ENCODE data around the gene ATP13A3. TPM values are rescaled to one million over a fixed set of nuclear protein-coding genes. Genes with fewer than 3 reads are reported as not detected.

The ATP13A3 gene
- total RNA-seq, 1 experiment from 2014 or later: 181 TPM

DNA sequence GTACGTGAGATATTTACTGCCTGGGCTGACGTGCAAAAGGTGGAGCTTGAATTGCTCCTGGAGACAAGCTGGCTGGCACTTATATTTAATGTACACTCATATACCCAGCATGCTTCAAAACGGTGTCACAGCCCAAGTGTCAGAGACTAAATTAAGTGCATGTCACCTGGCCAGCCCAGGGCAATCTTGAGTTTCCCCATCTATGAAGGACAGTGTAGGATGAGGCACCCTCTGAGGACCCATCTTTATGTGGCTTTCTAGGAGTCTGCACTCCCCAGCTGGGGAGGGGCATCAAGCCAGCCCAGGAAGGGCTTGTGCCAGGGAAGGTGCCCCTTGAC, 122.5 kb downstream of the ATP13A3 start:
- Histone ChIP-seq H3K9me3 (no peaks in the 10 kb centered on the region), H3K36me3 (ENCODE audit: control insufficient read depth, insufficient read depth, low read length) (no peaks in the 10 kb centered on the region), H3K4me3 (ENCODE audit: low read depth, low read length) (no peak overlapping the region), H3K27me3 (replicated peaks; ENCODE audit: control insufficient read depth, insufficient read depth, low read length) (no peaks in the 10 kb centered on the region), H3K4me1 (peaks cover under 1% of the 10 kb centered on the region; the same call in 1 of the 2 replicates)
- TF ChIP-seq, protein P1, sequence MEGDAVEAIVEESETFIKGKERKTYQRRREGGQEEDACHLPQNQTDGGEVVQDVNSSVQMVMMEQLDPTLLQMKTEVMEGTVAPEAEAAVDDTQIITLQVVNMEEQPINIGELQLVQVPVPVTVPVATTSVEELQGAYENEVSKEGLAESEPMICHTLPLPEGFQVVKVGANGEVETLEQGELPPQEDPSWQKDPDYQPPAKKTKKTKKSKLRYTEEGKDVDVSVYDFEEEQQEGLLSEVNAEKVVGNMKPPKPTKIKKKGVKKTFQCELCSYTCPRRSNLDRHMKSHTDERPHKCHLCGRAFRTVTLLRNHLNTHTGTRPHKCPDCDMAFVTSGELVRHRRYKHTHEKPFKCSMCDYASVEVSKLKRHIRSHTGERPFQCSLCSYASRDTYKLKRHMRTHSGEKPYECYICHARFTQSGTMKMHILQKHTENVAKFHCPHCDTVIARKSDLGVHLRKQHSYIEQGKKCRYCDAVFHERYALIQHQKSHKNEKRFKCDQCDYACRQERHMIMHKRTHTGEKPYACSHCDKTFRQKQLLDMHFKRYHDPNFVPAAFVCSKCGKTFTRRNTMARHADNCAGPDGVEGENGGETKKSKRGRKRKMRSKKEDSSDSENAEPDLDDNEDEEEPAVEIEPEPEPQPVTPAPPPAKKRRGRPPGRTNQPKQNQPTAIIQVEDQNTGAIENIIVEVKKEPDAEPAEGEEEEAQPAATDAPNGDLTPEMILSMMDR (IDR thresholded peaks at IDR 0.05; ENCODE audit: insufficient read depth in 1 of 2, low read depth in 1 of 2, low read length in 1 of 2, severe bottlenecking in 1 of 2, unreplicated experiment in 1 of 2): no peak
- H3K4me1 Mint-ChIP-seq (ENCODE audit: low read depth, unreplicated experiment): no peaks in the 10 kb centered on the region
- no peaks in the 10 kb centered on the region for H3K9me3 Mint-ChIP-seq (ENCODE audit: unreplicated experiment)
- no peak overlapping the region for H3K4me3 Mint-ChIP-seq (ENCODE audit: unreplicated experiment)
- H3K27me3 Mint-ChIP-seq (ENCODE audit: insufficient read depth, unreplicated experiment): no peaks in the 10 kb centered on the region
- ChIA-PET POLR2A (no interaction called here), CTCF (no interaction called here)
- H3K36me3 Mint-ChIP-seq (ENCODE audit: insufficient read depth, unreplicated experiment): no peaks in the 10 kb centered on the region
- BruUV-seq (replicated peaks): no TSS peak
- H3K27ac Mint-ChIP-seq (ENCODE audit: unreplicated experiment): no peak overlapping the region
- no peak for DNase-seq
- intact Hi-C loops (cut with micrococcal nuclease; ENCODE audit: unreplicated experiment): no loop called here

DNA sequence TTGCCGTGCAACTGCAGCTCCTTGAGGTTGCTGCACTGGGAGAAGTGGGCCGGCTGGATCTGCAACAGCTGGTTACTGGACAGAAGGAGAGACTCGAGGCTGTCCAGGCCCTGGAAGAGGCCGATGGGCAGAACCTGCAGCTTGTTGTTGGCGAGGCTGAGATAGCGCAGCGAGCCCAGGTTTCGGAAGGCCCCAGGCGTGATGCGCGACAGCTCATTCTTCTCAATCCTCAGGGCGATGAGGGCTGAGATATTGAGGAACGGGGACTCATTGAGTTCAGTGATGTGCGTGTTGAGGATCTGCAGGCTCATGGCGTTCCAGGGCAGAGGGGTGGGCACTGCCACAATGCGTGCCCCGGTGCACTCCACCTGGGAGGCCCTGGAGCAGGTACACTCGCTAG, 126.2 kb downstream of the ATP13A3 start:
- Histone ChIP-seq H3K4me1 (no peaks in the 10 kb centered on the region), H3K4me3 (ENCODE audit: low read depth, low read length) (no peak overlapping the region), H3K27me3 (replicated peaks; ENCODE audit: control insufficient read depth, insufficient read depth, low read length) (no peaks in the 10 kb centered on the region), H3K36me3 (ENCODE audit: control insufficient read depth, insufficient read depth, low read length) (no peaks in the 10 kb centered on the region), H3K9me3 (no peaks in the 10 kb centered on the region)
- Mint-ChIP-seq H3K27me3 (ENCODE audit: insufficient read depth, unreplicated experiment) (no peaks in the 10 kb centered on the region), H3K9me3 (ENCODE audit: unreplicated experiment) (no peaks in the 10 kb centered on the region), H3K4me1 (ENCODE audit: low read depth, unreplicated experiment) (no peaks in the 10 kb centered on the region), H3K36me3 (ENCODE audit: insufficient read depth, unreplicated experiment) (no peaks in the 10 kb centered on the region), H3K4me3 (ENCODE audit: unreplicated experiment) (no peak overlapping the region), H3K27ac (ENCODE audit: unreplicated experiment) (no peak overlapping the region)
- intact Hi-C loops (cut with micrococcal nuclease; ENCODE audit: unreplicated experiment): no loop called here
- ChIA-PET POLR2A (no interaction called here), CTCF (no interaction called here)
- no peak for DNase-seq
- TF ChIP-seq, protein P1 (IDR thresholded peaks at IDR 0.05; ENCODE audit: insufficient read depth in 1 of 2, low read depth in 1 of 2, low read length in 1 of 2, severe bottlenecking in 1 of 2, unreplicated experiment in 1 of 2): no peak
- BruUV-seq (replicated peaks): no TSS peak

DNA sequence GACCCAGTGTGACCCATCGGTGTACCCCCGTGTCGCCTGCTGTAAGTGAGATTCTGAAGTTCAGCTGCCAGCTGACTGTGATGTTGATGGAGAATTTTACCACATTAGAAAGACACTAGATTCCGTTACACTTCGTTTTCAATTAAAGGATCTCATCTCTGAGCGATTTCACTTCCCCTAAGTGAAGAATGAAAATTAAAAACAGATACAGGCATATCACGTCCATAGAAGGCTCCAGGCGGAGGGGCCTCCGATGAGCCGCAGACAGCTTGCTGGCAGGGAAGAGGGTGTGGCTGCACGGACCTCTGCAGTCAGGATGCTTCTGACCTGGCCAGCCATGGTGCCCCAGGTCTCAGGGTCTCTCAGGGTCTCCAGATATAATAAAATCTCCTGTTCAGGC, 129.1 kb downstream of the ATP13A3 start:
- H3K27ac Mint-ChIP-seq (ENCODE audit: unreplicated experiment): no peak overlapping the region
- no peaks in the 10 kb centered on the region for H3K4me1 ChIP-seq
- no peaks in the 10 kb centered on the region for H3K27me3 Mint-ChIP-seq (ENCODE audit: insufficient read depth, unreplicated experiment)
- H3K9me3 ChIP-seq: no peaks in the 10 kb centered on the region
- H3K4me1 Mint-ChIP-seq (ENCODE audit: low read depth, unreplicated experiment): no peaks in the 10 kb centered on the region
- POLR2A ChIA-PET: no interaction called here
- CTCF ChIA-PET: interaction anchor here (0.8 kb wide), 1 partner anchor 10 kb away, joined by 5 read pairs; no protein-coding TSS in a partner anchor
- no peaks in the 10 kb centered on the region for H3K9me3 Mint-ChIP-seq (ENCODE audit: unreplicated experiment)
- no peaks in the 10 kb centered on the region for H3K36me3 Mint-ChIP-seq (ENCODE audit: insufficient read depth, unreplicated experiment)
- BruUV-seq (replicated peaks): no TSS peak
- intact Hi-C loops (cut with micrococcal nuclease; ENCODE audit: unreplicated experiment): no loop called here
- H3K4me3 ChIP-seq (ENCODE audit: low read depth, low read length): no peak overlapping the region
- no peaks in the 10 kb centered on the region for H3K27me3 ChIP-seq (replicated peaks; ENCODE audit: control insufficient read depth, insufficient read depth, low read length)
- DNase-seq: no peak
- H3K36me3 ChIP-seq (ENCODE audit: control insufficient read depth, insufficient read depth, low read length): no peaks in the 10 kb centered on the region
- TF ChIP-seq, protein P1 (IDR thresholded peaks at IDR 0.05; ENCODE audit: insufficient read depth in 1 of 2, low read depth in 1 of 2, low read length in 1 of 2, severe bottlenecking in 1 of 2, unreplicated experiment in 1 of 2): no peak
- H3K4me3 Mint-ChIP-seq (ENCODE audit: unreplicated experiment): no peak overlapping the region
